K562 (cell line): Measurements from ENCODE around the gene KCTD1. TPM values are rescaled to one million over a fixed set of nuclear protein-coding genes. Genes with fewer than 3 reads are reported as not detected.

ENCODE experiments used
- ATAC-seq: fragments of 200-7000 bp; cut with Tn5 transposase; 3 replicates; pipeline ENCODE4 v1.9.1; 2020; ENCODE audit warnings: moderate library complexity
- BruUV-seq: library from RNA; stranded (reverse); fragments of 400-500 nt; replicated peaks from 2 replicates; lab custom pipeline; 2021; lab: Mats Ljungman, UMichigan
- CTCF ChIA-PET: fragments of 300-600 bp; formaldehyde crosslinking; extraction: SDS; loops from one replicate; lab custom pipeline; 2021; ENCODE audit warnings: low intra/inter-chr PET ratio; lab: Yijun Ruan, JAX
- POLR2A ChIA-PET: fragments of 300-600, 350-650 bp; sonication (Branson Sonifier 250); formaldehyde crosslinking; extraction: SDS; loops from one replicate; lab custom pipeline; 2021; ENCODE audit warnings: antibody characterized with exemption, inconsistent platforms; lab: Yijun Ruan, JAX
- DNase-seq, 4 experiments: peaks; one replicate each; pipeline versions ENCODE4 v3.0.0 to v3.0.0-alpha.2; 2011 to 2018; ENCODE audit warnings: low spot score in 3 of 4, mixed read lengths in 3 of 4; ENCODE audit errors: extremely low read depth in 1 of 4
- FAIRE-seq: peaks from 2 replicates; lab custom pipeline; 2011; peaks lifted over from hg19 to GRCh38; lab: Jason Lieb, UNC
- H2AFZ ChIP-seq: 2 replicates; pipeline ENCODE4 v1.6.0; 2011; ENCODE audit warnings: low read depth, low read length, control low read depth, inconsistent platforms
- H3K27ac ChIP-seq: fragments of 200-600 bp; 3 replicates; pipeline ENCODE4 v1.8.0; 2011; ENCODE audit warnings: low read depth, mild to moderate bottlenecking, control low read depth, inconsistent platforms, low read length, moderate library complexity, mixed read lengths; ENCODE audit errors: extremely low read depth
- H3K27me3 ChIP-seq, 2 experiments: fragments of 300-600 bp in 1 of 2; 2 replicates in 1 of 2; 3 replicates in 1 of 2; pipeline versions ENCODE4 v1.6.0 to v1.8.0; 2011; ENCODE audit warnings: inconsistent platforms in 2 of 2, low read length in 2 of 2, mild to moderate bottlenecking in 1 of 2, mixed read lengths in 1 of 2, moderate library complexity in 1 of 2; ENCODE audit not compliant: control insufficient read depth in 2 of 2, insufficient read depth in 2 of 2
- H3K36me3 ChIP-seq: fragments of 300-600 bp; 3 replicates; pipeline ENCODE4 v1.8.0; 2011; ENCODE audit warnings: mild to moderate bottlenecking, low read length, inconsistent platforms; ENCODE audit not compliant: control insufficient read depth, insufficient read depth
- H3K4me1 ChIP-seq, 2 experiments: fragments of 200-600 bp in 1 of 2; replicated peaks in 1 of 2; 2 replicates in 1 of 2; 3 replicates in 1 of 2; pipeline versions ENCODE4 v1.5.1 to v1.8.0; 2011; ENCODE audit warnings: inconsistent platforms in 2 of 2, low read length in 2 of 2, mild to moderate bottlenecking in 1 of 2, mixed read lengths in 1 of 2, moderate library complexity in 1 of 2; ENCODE audit not compliant: control insufficient read depth in 2 of 2, insufficient read depth in 2 of 2
- H3K4me2 ChIP-seq: 2 replicates; pipeline ENCODE4 v1.6.1; 2011; ENCODE audit warnings: low read length, control low read depth, inconsistent platforms, mixed read lengths; ENCODE audit not compliant: insufficient read depth
- H3K4me3 ChIP-seq: fragments of 200-600 bp; sonication (generic), shearing (Covaris generic); 2 replicates; pipeline ENCODE4 v1.5.1; 2016; ENCODE audit warnings: control low read depth, inconsistent platforms
- H3K79me2 ChIP-seq: fragments of 200-600 bp; 3 replicates; pipeline ENCODE4 v1.8.0; 2011; ENCODE audit warnings: low read length, inconsistent platforms; ENCODE audit not compliant: control insufficient read depth, insufficient read depth
- H3K9ac ChIP-seq, 2 experiments: 2 replicates each; pipeline versions ENCODE4 v1.6.0 to v1.6.1; 2011; ENCODE audit warnings: low read depth in 2 of 2, low read length in 2 of 2, control low read depth in 1 of 2, inconsistent platforms in 1 of 2, mild to moderate bottlenecking in 1 of 2, mixed read lengths in 1 of 2; ENCODE audit not compliant: insufficient read depth in 1 of 2
- H3K9me1 ChIP-seq: one replicate; pipeline ENCODE4 v1.6.0; 2011; ENCODE audit warnings: inconsistent platforms, mild to moderate bottlenecking, low read length, moderate library complexity; ENCODE audit not compliant: control insufficient read depth, insufficient read depth
- H3K9me3 ChIP-seq: replicated peaks from 2 replicates; pipeline ENCODE4 v1.5.1; 2011; ENCODE audit warnings: low read depth, low read length, inconsistent platforms; ENCODE audit not compliant: control insufficient read depth, insufficient read depth
- H4K20me1 ChIP-seq: replicated peaks from 2 replicates; pipeline ENCODE4 v1.6.1; 2011; ENCODE audit warnings: low read length, inconsistent platforms, mixed read lengths; ENCODE audit not compliant: control insufficient read depth, insufficient read depth
- CBX2 ChIP-seq: fragments of 200-600 bp; sonication (generic); IDR thresholded peaks from one replicate; pipeline ENCODE4 v1.6.1; 2012; ENCODE audit warnings: mild to moderate bottlenecking, low read length, inconsistent platforms; ENCODE audit not compliant: insufficient read depth, poor library complexity, severe bottlenecking
- CXXC5 ChIP-seq: fragments of 250-450 bp; sonication (Bioruptor Pico); IDR thresholded peaks from 2 replicates; pipeline ENCODE4 v1.8.0; 2022; ENCODE audit warnings: inconsistent platforms, mild to moderate bottlenecking, moderate library complexity
- DACH1 ChIP-seq: fragments of 450-650 bp; IDR thresholded peaks from 2 replicates; pipeline ENCODE4 v1.6.1; 2018; ENCODE audit not compliant: partially characterized antibody
- KLF16 ChIP-seq: IDR thresholded peaks from 2 replicates; pipeline ENCODE4 v1.6.1; 2016; ENCODE audit warnings: antibody characterized with exemption
- MEIS2 ChIP-seq: fragments of 450-650 bp; IDR thresholded peaks from 2 replicates; pipeline ENCODE4 v1.6.1; 2014; ENCODE audit warnings: mild to moderate bottlenecking; ENCODE audit not compliant: partially characterized antibody
- NUFIP1 ChIP-seq: fragments of 450-650 bp; IDR thresholded peaks from 2 replicates; pipeline ENCODE4 v1.6.1; 2018; ENCODE audit not compliant: partially characterized antibody
- PHB2 ChIP-seq: fragments of 450-650 bp; IDR thresholded peaks from 2 replicates; pipeline ENCODE4 v1.6.1; 2017; ENCODE audit warnings: low read depth
- RAD21 ChIP-seq, 2 experiments: fragments of 250-450 bp in 1 of 2; fragments of 450-650 bp in 1 of 2; sonication (Bioruptor Pico) in 1 of 2; formaldehyde crosslinking in 1 of 2; IDR thresholded peaks in 1 of 2; conservative IDR thresholded peaks in 1 of 2; 2 replicates each; pipeline versions ENCODE4 v1.4.0 to v1.8.0; 2020 to 2022; ENCODE audit warnings: mild to moderate bottlenecking in 2 of 2, moderate library complexity in 1 of 2
- ZNF311 ChIP-seq: fragments of 250-450 bp; sonication (Bioruptor Pico); IDR thresholded peaks from 2 replicates; pipeline ENCODE4 v1.4.0; 2020; ENCODE audit warnings: mild to moderate bottlenecking, moderate library complexity
- WGBS: fragments of 100-300 bp; shearing (Covaris generic); methylation state at CpG from one replicate; pipeline ENCODE4 v1.1.6; 2016; ENCODE audit warnings: low coverage, mixed read lengths; ENCODE audit not compliant: insufficient coverage; ENCODE audit errors: missing lambda C conversion rate; 5-methylcytosine and 5-hydroxymethylcytosine counted together
- in situ Hi-C: fragments of 300-500 bp; cut with MboI; formaldehyde crosslinking; loops from 4 replicates; pipeline ENCODE4 v1.15.0; 2018; ENCODE audit warnings: inconsistent platforms, mixed read lengths
- intact Hi-C: fragments of 100-400 bp; cut with micrococcal nuclease; formaldehyde crosslinking; loops from 2 replicates; pipeline ENCODE4 v1.14.2; 2022
- polyA plus RNA-seq, 8 experiments: library from polyadenylated mRNA; depleted of rRNA in 4 of 8; stranded (reverse) in 5 of 8; unstranded in 3 of 8; fragments of >200 nt; fragmentation: Nextera tagmentation in 2 of 8; fragmentation: Illumina TruSeq in 1 of 8; extraction: Ambion mirVana in 2 of 8; extraction: Trizol in 1 of 8; gene quantifications; 2 replicates each; pipeline versions ENCODE4 v1.2.1 to v1.2.3, GENCODE V29; 2011 to 2014; ENCODE audit warnings: inconsistent platforms in 1 of 8, missing spikeins in 1 of 8
- total RNA-seq, 7 experiments: library from RNA; depleted of rRNA in 6 of 7; stranded (reverse); fragments of >200 nt in 6 of 7; fragmentation: Illumina TruSeq in 2 of 7; extraction: Trizol in 2 of 7; gene quantifications; 2 replicates each; pipeline versions ENCODE4 v1.2.1 to v1.2.3, GENCODE V29; 2011 to 2021; ENCODE audit warnings: low replicate concordance in 1 of 7
- TF ChIP-seq, protein P1 (sequence below): fragments of 450-650 bp; IDR thresholded peaks from 2 replicates; pipeline ENCODE4 v1.6.1; 2016
- TF ChIP-seq, protein P2 (sequence below): fragments of 250-450 bp; sonication (Bioruptor Pico); IDR thresholded peaks from 2 replicates; pipeline ENCODE4 v1.8.0; 2021; ENCODE audit warnings: moderate library complexity, mild to moderate bottlenecking, inconsistent platforms
- TF ChIP-seq, protein P3 (sequence below), 3 experiments: fragments of 200-800 bp in 1 of 3; fragments of 250-450 bp in 1 of 3; fragments of 450-650 bp in 1 of 3; sonication (Bioruptor Pico) in 1 of 3; sonication (Bioruptor generic) in 1 of 3; formaldehyde crosslinking in 1 of 3; IDR thresholded peaks; 2 replicates each; pipeline versions ENCODE4 v1.6.1 to v1.8.0; 2016 to 2022; ENCODE audit warnings: mild to moderate bottlenecking in 2 of 3, missing genetic modification characterization in 2 of 3, missing compliant biosample characterization in 1 of 3, moderate library complexity in 1 of 3
- TF ChIP-seq, protein P4 (sequence below): fragments of 450-650 bp; IDR thresholded peaks from 2 replicates; pipeline ENCODE4 v1.6.1; 2018; ENCODE audit warnings: mild to moderate bottlenecking, low read depth; ENCODE audit not compliant: partially characterized antibody

The KCTD1 gene
- total and polyA plus RNA-seq, 9 of the 15 experiments (the other 6 are each of a cell fraction or from before 2014, with no cell fraction given): not detected

DNA sequence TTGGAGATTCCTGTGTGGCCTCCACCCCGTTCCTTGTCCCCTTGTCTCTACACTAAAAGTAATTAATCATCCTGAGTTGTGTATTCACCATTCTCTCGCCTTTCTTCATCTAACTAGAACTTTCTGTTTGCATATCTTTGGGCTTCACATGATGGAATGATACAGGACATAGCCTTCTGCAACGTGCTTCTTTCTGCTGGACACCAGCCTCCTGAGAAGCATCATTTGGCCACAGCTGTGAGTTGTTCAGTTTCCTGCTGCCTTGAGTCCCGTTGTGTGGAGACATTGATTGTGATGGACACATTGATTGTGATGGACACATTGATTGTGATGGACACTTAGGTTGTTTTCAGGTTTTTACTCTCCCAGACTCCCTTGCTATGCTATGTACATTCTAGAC is 139.3 kb downstream of the KCTD1 start (continued):
- TF ChIP-seq, protein P1, sequence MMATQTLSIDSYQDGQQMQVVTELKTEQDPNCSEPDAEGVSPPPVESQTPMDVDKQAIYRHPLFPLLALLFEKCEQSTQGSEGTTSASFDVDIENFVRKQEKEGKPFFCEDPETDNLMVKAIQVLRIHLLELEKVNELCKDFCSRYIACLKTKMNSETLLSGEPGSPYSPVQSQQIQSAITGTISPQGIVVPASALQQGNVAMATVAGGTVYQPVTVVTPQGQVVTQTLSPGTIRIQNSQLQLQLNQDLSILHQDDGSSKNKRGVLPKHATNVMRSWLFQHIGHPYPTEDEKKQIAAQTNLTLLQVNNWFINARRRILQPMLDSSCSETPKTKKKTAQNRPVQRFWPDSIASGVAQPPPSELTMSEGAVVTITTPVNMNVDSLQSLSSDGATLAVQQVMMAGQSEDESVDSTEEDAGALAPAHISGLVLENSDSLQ: 0 out of 2 replicates have a peak, but pooled peaks have one; percentile 7
- TF ChIP-seq, protein P2, sequence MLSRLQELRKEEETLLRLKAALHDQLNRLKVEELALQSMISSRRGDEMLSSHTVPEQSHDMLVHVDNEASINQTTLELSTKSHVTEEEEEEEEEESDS (CRISPR knock-in tag): no peak
- TF ChIP-seq MEIS2: peak; percentile 7

DNA sequence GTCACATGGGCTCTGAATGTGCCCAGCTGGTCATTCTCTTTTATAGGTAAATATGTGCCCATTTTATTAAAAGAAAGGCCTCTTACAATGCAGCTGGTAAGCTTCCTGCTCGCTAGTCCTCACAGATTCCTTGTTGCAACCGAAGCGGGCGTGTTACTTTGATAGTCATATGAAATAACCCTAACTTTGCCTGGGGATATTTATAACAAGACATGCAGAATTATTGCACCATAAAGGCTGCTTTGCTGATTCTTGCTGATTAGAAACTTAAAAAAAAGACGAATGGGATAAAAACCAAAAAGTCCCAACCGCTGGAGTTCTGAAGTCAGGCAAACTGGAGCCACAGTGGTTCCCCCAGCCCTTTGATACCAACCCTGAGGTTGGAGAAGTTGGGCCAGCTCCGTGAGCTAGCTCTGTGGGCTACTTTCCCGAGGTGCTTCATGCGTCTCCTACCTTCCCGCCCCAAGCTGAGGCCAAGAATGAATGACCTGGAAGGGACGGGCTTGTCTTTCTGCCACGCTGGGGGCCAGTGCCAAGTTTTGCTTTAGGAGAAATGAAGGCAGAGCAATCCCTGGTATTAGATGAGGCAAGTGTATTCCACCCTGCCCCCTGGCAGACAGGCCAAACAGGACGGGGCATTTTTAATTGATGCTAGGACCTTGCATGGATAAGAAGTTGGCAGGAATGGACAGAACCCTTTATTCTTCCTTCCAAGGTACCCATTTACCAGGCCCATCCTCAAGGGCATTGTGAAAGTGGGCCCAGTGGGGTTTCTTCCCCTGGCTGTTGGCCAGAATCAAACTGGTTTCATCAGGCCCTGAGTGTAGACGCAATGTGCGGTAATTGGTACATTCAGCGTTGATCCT is 140.4 kb downstream of the KCTD1 start:
- CTCF ChIA-PET: no interaction called here
- no peaks in the 10 kb centered on the region for H4K20me1 ChIP-seq
- H3K36me3 ChIP-seq: no peaks in the 10 kb centered on the region
- no peak for FAIRE-seq
- peaks cover 20 to 32% of the 10 kb centered on the region in 2 experiments; a peak in 4 of 5 replicates for H3K27me3 ChIP-seq
- no peak overlapping the region for H3K4me3 ChIP-seq
- 3% methylated on average over 16 of the region's 16 CpGs for WGBS
- POLR2A ChIA-PET: interaction anchor here (0.5 to 0.6 kb wide), 2 partner anchors 233 to 916 kb away, joined by 3 to 4 read pairs; no protein-coding TSS in a partner anchor
- in situ Hi-C loops (no loop called here), intact Hi-C loops (loop anchor here (10.0 kb wide), 1 partner anchor 237 kb away; no protein-coding TSS in a partner anchor)
- ATAC-seq: no peak
- H3K9me1 ChIP-seq: no peaks in the 10 kb centered on the region
- peaks cover 0 to 3% of the 10 kb centered on the region in 2 experiments; a peak in 1 of 5 replicates for H3K4me1 ChIP-seq
- H3K4me2 ChIP-seq: no peak overlapping the region
- DNase-seq: no peak
- no peaks in the 10 kb centered on the region for H3K79me2 ChIP-seq
- no peaks in the 10 kb centered on the region for H3K9me3 ChIP-seq
- H3K9ac ChIP-seq: no peak overlapping the region
- TF ChIP-seq ZNF311: no peak
- TF ChIP-seq, protein P3, sequence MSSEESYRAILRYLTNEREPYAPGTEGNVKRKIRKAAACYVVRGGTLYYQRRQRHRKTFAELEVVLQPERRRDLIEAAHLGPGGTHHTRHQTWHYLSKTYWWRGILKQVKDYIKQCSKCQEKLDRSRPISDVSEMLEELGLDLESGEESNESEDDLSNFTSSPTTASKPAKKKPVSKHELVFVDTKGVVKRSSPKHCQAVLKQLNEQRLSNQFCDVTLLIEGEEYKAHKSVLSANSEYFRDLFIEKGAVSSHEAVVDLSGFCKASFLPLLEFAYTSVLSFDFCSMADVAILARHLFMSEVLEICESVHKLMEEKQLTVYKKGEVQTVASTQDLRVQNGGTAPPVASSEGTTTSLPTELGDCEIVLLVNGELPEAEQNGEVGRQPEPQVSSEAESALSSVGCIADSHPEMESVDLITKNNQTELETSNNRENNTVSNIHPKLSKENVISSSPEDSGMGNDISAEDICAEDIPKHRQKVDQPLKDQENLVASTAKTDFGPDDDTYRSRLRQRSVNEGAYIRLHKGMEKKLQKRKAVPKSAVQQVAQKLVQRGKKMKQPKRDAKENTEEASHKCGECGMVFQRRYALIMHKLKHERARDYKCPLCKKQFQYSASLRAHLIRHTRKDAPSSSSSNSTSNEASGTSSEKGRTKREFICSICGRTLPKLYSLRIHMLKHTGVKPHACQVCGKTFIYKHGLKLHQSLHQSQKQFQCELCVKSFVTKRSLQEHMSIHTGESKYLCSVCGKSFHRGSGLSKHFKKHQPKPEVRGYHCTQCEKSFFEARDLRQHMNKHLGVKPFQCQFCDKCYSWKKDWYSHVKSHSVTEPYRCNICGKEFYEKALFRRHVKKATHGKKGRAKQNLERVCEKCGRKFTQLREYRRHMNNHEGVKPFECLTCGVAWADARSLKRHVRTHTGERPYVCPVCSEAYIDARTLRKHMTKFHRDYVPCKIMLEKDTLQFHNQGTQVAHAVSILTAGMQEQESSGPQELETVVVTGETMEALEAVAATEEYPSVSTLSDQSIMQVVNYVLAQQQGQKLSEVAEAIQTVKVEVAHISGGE (CRISPR knock-in tag; IDR thresholded peaks at IDR 0.05): no peak
- TF ChIP-seq, protein P4, sequence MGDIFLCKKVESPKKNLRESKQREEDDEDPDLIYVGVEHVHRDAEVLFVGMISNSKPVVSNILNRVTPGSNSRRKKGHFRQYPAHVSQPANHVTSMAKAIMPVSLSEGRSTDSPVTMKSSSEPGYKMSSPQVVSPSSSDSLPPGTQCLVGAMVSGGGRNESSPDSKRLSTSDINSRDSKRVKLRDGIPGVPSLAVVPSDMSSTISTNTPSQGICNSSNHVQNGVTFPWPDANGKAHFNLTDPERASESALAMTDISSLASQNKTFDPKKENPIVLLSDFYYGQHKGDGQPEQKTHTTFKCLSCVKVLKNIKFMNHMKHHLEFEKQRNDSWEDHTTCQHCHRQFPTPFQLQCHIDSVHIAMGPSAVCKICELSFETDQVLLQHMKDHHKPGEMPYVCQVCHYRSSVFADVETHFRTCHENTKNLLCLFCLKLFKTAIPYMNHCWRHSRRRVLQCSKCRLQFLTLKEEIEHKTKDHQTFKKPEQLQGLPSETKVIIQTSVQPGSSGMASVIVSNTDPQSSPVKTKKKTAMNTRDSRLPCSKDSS: no peak
- TF ChIP-seq KLF16: no peak
- TF ChIP-seq PHB2: no peak
- TF ChIP-seq CBX2: no peak
- TF ChIP-seq NUFIP1: no peak
- no peak for TF ChIP-seq DACH1
- TF ChIP-seq RAD21 (CRISPR knock-in tag; conservative IDR thresholded peaks at IDR 0.05 in 1 of 2, IDR thresholded peaks at IDR 0.05 in 1 of 2): no peak
- TF ChIP-seq CXXC5 (CRISPR knock-in tag): no peak
- no peak overlapping the region for H3K27ac ChIP-seq
- no TSS peak for BruUV-seq
- no peak overlapping the region for H2AFZ ChIP-seq
